HG02852 (cell line): ENCODE measurements around the gene TMCC3.

Experiments used
- ATAC-seq: cut with Tn5 transposase; IDR thresholded peaks from one replicate; pipeline ENCODE4 v1.9.1; 2021; ENCODE audit warnings: mild to moderate bottlenecking, moderate library complexity; ENCODE audit not compliant: unreplicated experiment

The TMCC3 gene

GRCh38 chr12:94536040-94536965 lies 114.1 kb downstream of the TMCC3 start:
- ATAC-seq, result no peak

DNA sequence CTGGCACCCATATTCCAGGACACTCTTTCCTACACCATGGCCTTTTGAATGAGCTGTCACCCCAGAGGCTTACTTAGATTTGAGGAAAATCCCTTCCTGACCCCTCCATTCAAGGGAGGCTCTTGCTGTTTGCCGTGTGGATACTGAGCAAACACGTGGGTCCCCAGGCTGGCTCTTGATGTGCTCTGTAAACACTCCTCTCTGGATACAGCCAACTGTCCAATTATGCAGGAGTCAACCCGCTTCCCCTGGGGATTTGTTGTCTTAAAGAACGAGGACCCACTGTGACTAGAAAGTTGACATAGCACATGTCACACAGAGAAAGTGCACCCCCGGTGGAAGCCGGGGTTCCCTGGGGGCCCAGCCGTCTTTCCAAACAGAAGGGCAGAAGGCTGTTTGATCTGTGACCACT lies 114.8 kb downstream of the TMCC3 start:
- ATAC-seq, result no peak

DNA sequence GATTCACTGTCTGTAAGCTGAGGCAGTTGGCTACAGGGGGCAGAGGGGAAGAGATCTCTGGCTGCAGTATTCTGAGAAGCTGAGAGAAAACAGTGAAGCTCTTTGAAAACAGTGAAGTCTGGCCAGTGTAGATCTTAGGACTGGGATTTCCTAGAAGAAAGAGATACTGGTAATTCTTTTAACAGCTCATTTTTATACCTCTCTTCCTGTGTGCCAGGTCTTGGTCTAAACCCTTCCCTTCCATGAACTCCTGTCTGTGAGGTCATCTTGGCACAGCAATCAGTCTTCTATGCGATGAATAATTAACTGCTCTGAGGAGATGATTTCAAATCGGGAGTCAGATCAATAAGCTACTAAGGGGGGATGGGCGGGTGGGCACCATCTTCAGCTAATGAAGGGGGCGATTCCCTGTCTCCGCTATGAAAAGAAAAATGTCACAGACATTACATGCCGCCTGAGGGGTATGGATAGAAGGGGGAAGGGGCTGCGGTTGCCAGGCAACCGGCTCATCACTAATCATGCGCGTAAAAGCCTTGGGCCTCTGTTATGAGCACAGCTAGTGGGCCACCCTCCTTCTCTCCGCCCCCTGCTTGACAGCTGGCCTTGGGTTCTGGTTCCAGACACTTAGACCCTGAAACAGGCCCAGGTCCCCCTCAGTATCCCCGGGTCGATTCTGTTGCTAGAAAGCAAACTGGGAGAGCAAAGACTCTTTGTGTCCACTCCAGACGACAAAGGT lies 115.4 kb downstream of the TMCC3 start:
- ATAC-seq, result no peak

DNA sequence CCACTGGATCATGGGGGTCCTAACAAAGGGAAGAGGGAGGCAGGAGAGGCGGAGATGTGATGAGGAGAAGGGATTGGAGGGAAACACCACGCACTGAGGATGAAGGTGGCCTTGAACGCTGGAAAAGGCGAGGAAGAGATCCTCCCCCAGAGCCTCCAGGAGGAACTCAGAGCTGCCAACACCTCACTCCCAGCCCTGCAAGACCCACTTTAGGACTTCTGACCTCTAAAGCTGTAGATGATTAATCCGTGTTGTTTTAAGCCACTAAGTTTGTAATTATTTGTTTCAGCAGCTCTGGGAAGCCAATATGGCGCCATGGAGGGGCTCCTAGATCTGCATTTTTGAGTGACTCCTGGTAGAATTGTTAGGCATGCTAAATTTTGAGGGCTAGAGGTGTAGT lies 116.1 kb downstream of the TMCC3 start:
- no peak for ATAC-seq

DNA sequence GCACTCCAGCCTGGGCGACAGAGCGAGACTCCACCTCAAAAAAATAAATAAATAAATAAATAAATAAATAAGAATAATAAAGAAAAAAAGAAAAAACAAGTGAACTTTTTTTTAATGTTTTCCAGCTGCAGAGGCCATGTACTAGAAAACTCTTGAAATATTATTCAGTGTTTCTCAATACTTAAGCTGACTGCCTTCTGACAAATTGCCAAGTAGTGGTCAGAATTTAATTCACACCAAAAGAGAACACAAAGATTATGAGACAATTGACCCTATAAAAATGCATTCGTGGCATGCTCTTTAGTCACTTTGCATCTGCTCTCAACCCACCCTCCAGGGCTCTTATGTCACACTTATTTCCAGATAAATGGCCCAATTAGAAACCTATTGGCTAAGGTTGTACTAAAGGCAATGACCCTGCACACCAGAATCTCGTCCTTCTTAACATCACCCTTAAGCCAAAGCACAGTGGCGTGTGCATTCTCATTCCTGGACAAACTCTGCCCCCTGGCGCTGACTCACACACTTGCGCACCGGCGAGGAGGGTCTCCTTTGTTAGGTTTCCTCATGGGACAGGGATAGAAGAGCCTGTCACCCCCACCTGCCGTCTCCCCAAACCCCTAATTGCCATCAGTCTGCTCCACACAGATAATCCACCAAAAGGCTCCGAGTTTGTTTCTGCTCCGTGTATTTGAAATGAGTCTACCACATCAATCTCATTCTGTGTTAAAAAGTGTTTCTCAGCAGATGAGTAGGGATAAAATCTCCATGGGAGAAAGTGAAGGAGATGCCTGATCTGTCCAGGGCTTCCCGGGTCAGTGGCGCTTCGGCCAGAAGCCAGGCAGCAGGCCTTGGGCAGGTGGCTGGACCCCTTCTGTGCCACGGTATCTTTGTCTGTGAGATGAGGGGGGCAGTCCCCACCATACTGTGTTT lies 117.6 kb downstream of the TMCC3 start:
- ATAC-seq, result peak; percentile 67

- ATAC-seq, result no peak
These were observed 119.1 kb downstream of the TMCC3 start for GRCh38 chr12:94531196-94531720.

DNA sequence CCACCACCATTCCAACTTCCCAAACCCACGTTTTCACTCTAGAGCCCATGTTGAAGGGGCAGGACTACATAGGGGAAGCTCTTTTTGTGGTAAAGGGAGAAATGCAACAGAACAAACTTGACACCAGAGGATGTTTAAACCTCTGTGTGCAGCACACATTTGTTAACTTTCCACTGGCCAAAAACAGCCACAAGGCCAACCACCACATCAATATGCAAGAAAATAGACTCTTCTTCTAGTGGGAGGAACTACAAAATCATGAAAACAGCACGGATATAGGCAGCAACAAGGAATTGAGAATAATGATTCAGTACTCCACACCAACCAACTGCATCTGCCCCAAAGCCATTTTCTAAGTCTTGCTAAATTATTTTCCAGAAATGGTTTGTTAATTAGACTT lies 124.4 kb downstream of the TMCC3 start:
- peak; percentile 61 for ATAC-seq
